ENCODE results near the gene USP31.
"Not testable (repeated sequence)": the region's sequence is repeated elsewhere in the genome, so short reads cannot be mapped to it uniquely, and the experiment has no call there.

The USP31 gene

GRCh38 chr16:23131436-23131835 lies 17.8 kb downstream of the USP31 start:
- no peak for DNase-seq (ENCODE audit: low spot score)

DNA sequence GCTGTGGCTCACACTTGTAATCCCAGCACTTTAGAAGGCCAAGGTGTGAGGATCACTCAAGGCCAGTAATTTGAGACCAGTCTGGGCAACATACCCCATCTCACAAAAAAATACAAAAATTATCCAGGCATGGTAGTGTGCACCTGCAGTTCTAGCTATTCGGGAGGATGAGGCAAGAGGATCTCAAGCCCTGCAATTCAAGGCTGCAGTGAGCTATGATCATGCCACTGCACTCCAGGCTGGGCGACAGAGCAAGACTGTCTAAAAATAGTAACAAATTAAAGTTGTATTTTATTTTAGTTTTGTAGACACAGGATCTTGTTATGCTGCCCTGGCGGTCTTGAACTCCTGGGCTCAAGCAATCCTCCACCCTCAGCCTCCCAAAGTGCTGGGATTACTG lies 18.2 kb downstream of the USP31 start:
- DNase-seq (ENCODE audit: low spot score): no peak

- DNase-seq (ENCODE audit: low spot score): no peak
Measured at GRCh38 chr16:23129686-23130085, 19.6 kb downstream of the USP31 start.

- DNase-seq (ENCODE audit: low spot score): no peak
Measured at GRCh38 chr16:23128056-23128455, 21.2 kb downstream of the USP31 start.

- no peak for DNase-seq (ENCODE audit: low spot score)
Measured at GRCh38 chr16:23125277-23125676, 24.0 kb downstream of the USP31 start.

- no peak for DNase-seq (ENCODE audit: low spot score)
Measured at GRCh38 chr16:23124315-23124714, 24.9 kb downstream of the USP31 start.

- DNase-seq (ENCODE audit: low spot score): no peak
Measured at GRCh38 chr16:23122144-23122543, 27.1 kb downstream of the USP31 start.

DNA sequence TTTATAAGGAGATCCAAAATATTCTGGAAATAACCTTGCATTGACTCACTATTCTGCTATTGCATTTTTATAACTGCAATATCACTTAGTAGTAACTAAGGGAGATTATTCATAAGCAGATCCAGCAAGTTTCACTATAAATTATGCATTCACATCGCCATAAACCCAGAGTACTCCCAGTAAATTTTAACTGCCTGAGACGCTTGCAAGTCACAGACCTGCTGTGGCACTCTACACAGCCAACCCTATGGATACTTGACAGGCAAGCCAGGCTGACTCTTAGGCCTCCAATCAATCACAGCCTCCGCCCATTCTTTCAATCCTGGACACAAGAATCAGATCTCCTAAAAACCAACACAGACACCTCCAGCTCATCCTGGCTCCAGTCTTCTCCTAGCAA lies 28.2 kb downstream of the USP31 start:
- DNase-seq (ENCODE audit: low spot score): no peak

DNA sequence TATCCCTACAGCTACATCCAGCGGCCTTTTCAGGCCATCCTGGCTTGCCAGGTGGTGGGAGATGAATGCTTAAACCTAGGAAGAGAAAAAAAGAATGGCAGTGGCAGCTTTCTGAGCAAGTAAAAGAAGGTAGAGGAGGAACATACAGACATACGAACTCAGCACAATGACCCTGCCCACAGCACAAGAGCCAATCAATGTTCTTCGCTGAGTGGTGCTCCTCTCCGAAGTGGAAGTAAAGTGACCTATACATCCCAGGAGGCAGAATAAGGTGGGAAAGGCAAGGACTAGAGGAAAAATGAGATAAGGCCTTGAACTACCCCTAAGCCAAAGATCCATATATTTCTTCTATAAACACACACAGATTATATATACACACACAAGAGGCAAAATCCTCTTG lies 28.7 kb downstream of the USP31 start:
- DNase-seq (ENCODE audit: low spot score): no peak

GRCh38 chr16:23119570-23119969 lies 29.7 kb downstream of the USP31 start:
- DNase-seq (ENCODE audit: low spot score): no peak

- DNase-seq (ENCODE audit: low spot score): no peak
Measured at GRCh38 chr16:23114131-23114904, 34.9 kb downstream of the USP31 start.

GRCh38 chr16:23113185-23113584 lies 36.1 kb downstream of the USP31 start:
- no peak for DNase-seq (ENCODE audit: low spot score)

- no peak for DNase-seq (ENCODE audit: low spot score)
Measured at GRCh38 chr16:23110257-23110899, 38.9 kb downstream of the USP31 start.

- DNase-seq (ENCODE audit: low spot score): no peak
Measured at GRCh38 chr16:23107936-23108335, 41.3 kb downstream of the USP31 start.

GRCh38 chr16:23107117-23107516 lies 42.1 kb downstream of the USP31 start:
- no peak for DNase-seq (ENCODE audit: low spot score)

GRCh38 chr16:23105309-23105708 lies 43.9 kb downstream of the USP31 start:
- DNase-seq (ENCODE audit: low spot score): no peak

- DNase-seq (ENCODE audit: low spot score): no peak
Measured at GRCh38 chr16:23104032-23104955, 45.0 kb downstream of the USP31 start.

DNA sequence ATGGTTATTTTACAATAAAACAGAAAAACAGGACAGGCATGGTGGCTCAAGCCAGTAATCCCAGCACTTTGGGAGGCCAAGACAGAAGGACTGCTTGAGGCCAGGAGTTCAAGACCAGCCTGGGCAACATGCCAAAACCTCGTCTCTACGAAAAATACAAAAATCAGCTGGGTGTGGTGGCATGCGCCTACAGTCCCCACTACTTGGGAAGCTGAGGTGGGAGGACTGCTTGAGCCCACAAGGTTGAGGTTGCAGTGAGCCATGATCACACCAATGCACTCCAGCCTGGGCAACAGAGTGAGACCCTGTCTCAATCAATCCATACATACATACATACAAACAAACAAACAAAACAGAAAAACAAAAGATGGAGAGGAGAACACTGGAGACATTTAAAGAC lies 45.6 kb downstream of the USP31 start:
- no peak for DNase-seq (ENCODE audit: low spot score)

GRCh38 chr16:23101012-23101550 lies 48.2 kb downstream of the USP31 start:
- DNase-seq (ENCODE audit: low spot score): no peak

DNA sequence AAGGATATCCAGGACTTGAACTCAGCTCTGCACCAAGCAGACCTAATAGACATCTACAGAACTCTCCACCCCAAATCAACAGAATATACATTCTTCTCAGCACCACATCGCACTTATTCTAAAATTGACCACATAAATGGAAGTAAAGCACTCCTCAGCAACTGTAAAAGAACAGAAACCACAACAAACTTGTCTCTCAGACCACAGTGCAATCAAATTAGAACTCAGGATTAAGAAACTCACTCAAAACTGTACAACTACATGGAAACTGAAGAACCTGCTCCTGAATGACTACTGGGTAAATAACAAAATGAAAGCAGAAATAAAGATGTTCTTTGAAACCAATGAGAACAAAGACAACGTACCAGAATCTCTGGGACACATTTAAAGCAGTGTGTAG lies 52.8 kb downstream of the USP31 start:
- not testable (repeated sequence) for DNase-seq (ENCODE audit: low spot score)

DNA sequence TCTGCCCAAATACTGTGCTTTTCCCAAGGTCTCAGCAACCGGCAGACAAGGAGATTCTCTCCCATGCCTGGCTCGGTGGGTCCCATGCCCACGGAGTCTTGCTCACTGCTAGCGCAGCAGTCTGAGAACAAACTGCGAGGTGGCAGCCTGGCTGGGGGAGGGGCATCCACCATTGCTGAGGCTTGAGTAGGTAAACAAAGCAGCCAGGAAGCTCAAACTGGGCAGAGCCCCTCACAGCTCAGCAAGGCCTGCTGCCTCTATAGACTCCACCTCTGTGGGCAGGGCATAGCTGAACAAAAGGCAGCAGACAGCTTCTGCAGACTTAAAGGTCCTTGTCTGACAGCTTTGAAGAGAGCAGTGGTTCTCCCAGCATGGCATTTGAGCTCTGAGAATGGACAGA lies 55.1 kb downstream of the USP31 start:
- DNase-seq (ENCODE audit: low spot score): not testable (repeated sequence)

GRCh38 chr16:23092801-23093117 lies 56.5 kb downstream of the USP31 start:
- no peak for DNase-seq (ENCODE audit: low spot score)

Data from D341Med (cell line).